ENCODE measurements around the gene POP7. TPM values are rescaled to one million over a fixed set of nuclear protein-coding genes. Genes with fewer than 3 reads are reported as not detected.
A peak's percentile ranks its signal among the peaks of the same experiment; 100 is the strongest.

The POP7 gene
- total RNA-seq, 4 donors from 2014 or later: 39.4 to 55.8 (median 47.6) TPM

- H3K27ac ChIP-seq: peak overlapping the region; percentile 94
- no peaks in the 10 kb centered on the region for H3K36me3 ChIP-seq
- H3K9me3 ChIP-seq: no peaks in the 10 kb centered on the region
- peak overlapping the region; percentile 69 for H3K4me3 ChIP-seq
- H3K4me1 ChIP-seq: peaks cover 25% of the 10 kb centered on the region
- WGBS: no CpG with 5 or more reads among the region's 25 CpGs
- H3K27me3 ChIP-seq: no peaks in the 10 kb centered on the region
- peak in 1 of 2 donors; percentile 85 for DNase-seq (ENCODE audit: low spot score in 2 of 2)
- TF ChIP-seq EP300 (IDR thresholded peaks at IDR 0.05): no peak
- no peak for TF ChIP-seq POLR2A (IDR thresholded peaks at IDR 0.05)
- TF ChIP-seq CTCF (IDR thresholded peaks at IDR 0.05): peak; percentile 71 to 93
- no peak for TF ChIP-seq POLR2AphosphoS5 (IDR thresholded peaks at IDR 0.05)
These were observed 585 bp upstream of the POP7 start for GRCh38 chr7:100705320-100705752.

DNA sequence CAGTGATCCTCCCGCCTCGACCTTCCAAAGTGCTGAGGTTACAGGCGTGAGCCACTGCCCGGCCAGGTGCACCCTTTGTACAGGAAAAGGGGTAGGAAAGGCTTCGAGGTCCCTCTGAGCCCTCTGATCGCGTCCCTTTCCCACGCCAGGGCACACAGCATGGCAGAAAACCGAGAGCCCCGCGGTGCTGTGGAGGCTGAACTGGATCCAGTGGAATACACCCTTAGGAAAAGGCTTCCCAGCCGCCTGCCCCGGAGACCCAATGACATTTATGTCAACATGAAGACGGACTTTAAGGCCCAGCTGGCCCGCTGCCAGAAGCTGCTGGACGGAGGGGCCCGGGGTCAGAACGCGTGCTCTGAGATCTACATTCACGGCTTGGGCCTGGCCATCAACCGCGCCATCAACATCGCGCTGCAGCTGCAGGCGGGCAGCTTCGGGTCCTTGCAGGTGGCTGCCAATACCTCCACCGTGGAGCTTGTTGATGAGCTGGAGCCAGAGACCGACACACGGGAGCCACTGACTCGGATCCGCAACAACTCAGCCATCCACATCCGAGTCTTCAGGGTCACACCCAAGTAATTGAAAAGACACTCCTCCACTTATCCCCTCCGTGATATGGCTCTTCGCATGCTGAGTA, 871 bp downstream of the POP7 start:
- WGBS: 18% methylated on average over 13 of the region's 34 CpGs
- H3K4me1 ChIP-seq: peaks cover 25% of the 10 kb centered on the region
- TF ChIP-seq CTCF (IDR thresholded peaks at IDR 0.05): no peak
- no peak for TF ChIP-seq EP300 (IDR thresholded peaks at IDR 0.05)
- no peak for TF ChIP-seq POLR2AphosphoS5 (IDR thresholded peaks at IDR 0.05)
- no peak for TF ChIP-seq POLR2A (IDR thresholded peaks at IDR 0.05)
- H3K36me3 ChIP-seq: no peaks in the 10 kb centered on the region
- peak overlapping the region; percentile 69 for H3K4me3 ChIP-seq
- no peaks in the 10 kb centered on the region for H3K9me3 ChIP-seq
- H3K27me3 ChIP-seq: no peaks in the 10 kb centered on the region
- no peak for DNase-seq (ENCODE audit: low spot score in 2 of 2)
- peak overlapping the region; percentile 94 for H3K27ac ChIP-seq

- Histone ChIP-seq H3K4me1 (peaks cover 25% of the 10 kb centered on the region), H3K36me3 (no peaks in the 10 kb centered on the region), H3K27ac (no peak overlapping the region), H3K9me3 (no peaks in the 10 kb centered on the region), H3K27me3 (no peaks in the 10 kb centered on the region), H3K4me3 (no peak overlapping the region)
- no peak for DNase-seq (ENCODE audit: low spot score in 2 of 2)
- WGBS: 78% methylated on average over 6 of the region's 6 CpGs
- TF ChIP-seq EP300 (IDR thresholded peaks at IDR 0.05): no peak
- no peak for TF ChIP-seq CTCF (IDR thresholded peaks at IDR 0.05)
- TF ChIP-seq POLR2A (IDR thresholded peaks at IDR 0.05): no peak
- TF ChIP-seq POLR2AphosphoS5 (IDR thresholded peaks at IDR 0.05): no peak
These were observed 2.5 kb downstream of the POP7 start for GRCh38 chr7:100708395-100708794.

DNA sequence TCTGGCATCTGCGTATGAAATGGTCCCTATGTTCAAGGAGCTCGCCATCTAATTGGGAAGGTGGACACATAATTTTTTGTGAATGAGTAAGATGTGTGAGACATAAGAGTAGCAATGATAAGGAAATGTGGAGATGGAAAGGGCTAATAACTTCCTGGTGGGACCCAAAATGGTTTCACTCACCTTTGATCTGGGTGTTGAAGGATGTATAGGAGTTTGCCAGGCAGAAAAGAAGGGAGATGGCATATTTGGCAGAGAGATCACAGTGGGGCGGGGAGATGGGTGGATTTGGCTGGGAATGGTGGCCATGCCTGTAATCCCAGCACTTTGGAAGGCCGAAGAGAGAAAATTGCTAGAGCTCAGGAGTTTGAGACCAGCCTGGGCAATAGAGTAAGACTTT, 4.5 kb downstream of the POP7 start:
- no peak for DNase-seq (ENCODE audit: low spot score in 2 of 2)
- no peak overlapping the region for H3K27ac ChIP-seq
- H3K27me3 ChIP-seq: no peaks in the 10 kb centered on the region
- peaks cover 17% of the 10 kb centered on the region for H3K4me1 ChIP-seq
- H3K4me3 ChIP-seq: no peak overlapping the region
- TF ChIP-seq POLR2AphosphoS5 (IDR thresholded peaks at IDR 0.05): no peak
- TF ChIP-seq POLR2A (IDR thresholded peaks at IDR 0.05): no peak
- no peak for TF ChIP-seq EP300 (IDR thresholded peaks at IDR 0.05)
- no peak for TF ChIP-seq CTCF (IDR thresholded peaks at IDR 0.05)
- H3K36me3 ChIP-seq: no peaks in the 10 kb centered on the region
- no peaks in the 10 kb centered on the region for H3K9me3 ChIP-seq
- WGBS: 93% methylated on average over 4 of the region's 4 CpGs

DNA sequence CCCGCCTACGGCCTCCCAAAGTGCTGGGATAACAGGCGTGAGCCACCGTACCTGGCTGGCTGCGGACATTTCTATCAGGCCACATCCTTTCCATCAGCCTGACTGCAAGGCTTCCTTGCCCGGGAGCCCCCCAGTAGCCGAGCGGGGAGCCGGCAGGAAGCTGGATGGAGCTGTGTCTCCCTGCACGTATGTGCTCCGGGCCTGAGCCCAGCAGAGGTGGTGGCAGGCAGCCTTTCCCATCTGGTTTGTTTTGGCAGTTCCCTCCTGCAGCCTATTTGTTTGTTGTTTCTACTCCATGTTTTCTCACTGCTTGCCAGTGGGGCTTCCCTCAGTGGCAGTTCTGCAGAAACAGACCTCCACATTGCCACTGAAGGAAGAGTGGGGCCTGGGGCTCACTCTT, 5.4 kb downstream of the POP7 start:
- Histone ChIP-seq H3K27ac (no peak overlapping the region), H3K36me3 (no peaks in the 10 kb centered on the region), H3K4me3 (no peak overlapping the region), H3K9me3 (no peaks in the 10 kb centered on the region), H3K4me1 (peaks cover 16% of the 10 kb centered on the region), H3K27me3 (no peaks in the 10 kb centered on the region)
- whole genome bisulfite sequencing: 83% methylated on average over 11 of the region's 11 CpGs
- DNase-seq (ENCODE audit: low spot score in 2 of 2): no peak
- TF ChIP-seq EP300 (IDR thresholded peaks at IDR 0.05) (no peak), POLR2A (IDR thresholded peaks at IDR 0.05) (no peak), CTCF (IDR thresholded peaks at IDR 0.05) (no peak), POLR2AphosphoS5 (IDR thresholded peaks at IDR 0.05) (no peak)
